ENCODE data around the gene DBT. TPM values are rescaled to one million over a fixed set of nuclear protein-coding genes. Genes with fewer than 3 reads are reported as not detected.
"Not testable (repeated sequence)": the region's sequence is repeated elsewhere in the genome, so short reads cannot be mapped to it uniquely, and the experiment has no call there.

The DBT gene
- total and polyA plus RNA-seq, 7 experiments from 2014 or later = 6.4 to 18.4 (median 9.6) TPM

- H3K27ac ChIP-seq (ENCODE audit: low read depth, low read length); DNase-seq; CTCF ChIA-PET; H3K4me3 Mint-ChIP-seq; H3K9me3 ChIP-seq (ENCODE audit: control insufficient read depth in 2 of 3, low read length in 3 of 3); H3K27me3 ChIP-seq (ENCODE audit: control insufficient read depth in 2 of 2, insufficient read depth in 2 of 2, low read length in 2 of 2); H3K4me1 Mint-ChIP-seq; H3K27me3 Mint-ChIP-seq; H3K4me3 ChIP-seq (ENCODE audit: low read length); ATAC-seq; H3K4me1 ChIP-seq (ENCODE audit: control insufficient read depth in 2 of 2, insufficient read depth in 2 of 2, low read length in 2 of 2); POLR2A ChIA-PET; intact Hi-C loops (cut with micrococcal nuclease); H3K27ac Mint-ChIP-seq: not testable (repeated sequence)
- Mint-ChIP-seq H3K9me3 (peaks cover 0 to 14% (median 2%) of the 10 kb centered on the region in 11 donors), H3K36me3 (peaks cover 35 to 73% (median 56%) of the 10 kb centered on the region in 5 donors)
- peaks cover 0 to 16% (median under 1%) of the 10 kb centered on the region in 3 experiments for H3K36me3 ChIP-seq (ENCODE audit: control insufficient read depth in 2 of 3, insufficient read depth in 3 of 3, low read length in 3 of 3)
Measured at GRCh38 chr1:100205103-100205502, 44.5 kb downstream of the DBT start.

- CTCF ChIA-PET; H3K27me3 Mint-ChIP-seq; H3K27me3 ChIP-seq (ENCODE audit: control insufficient read depth in 2 of 2, insufficient read depth in 2 of 2, low read length in 2 of 2); H3K4me3 ChIP-seq (ENCODE audit: low read length); H3K4me3 Mint-ChIP-seq; H3K4me1 Mint-ChIP-seq; H3K27ac ChIP-seq (ENCODE audit: low read depth, low read length); ATAC-seq; H3K9me3 ChIP-seq (ENCODE audit: control insufficient read depth in 2 of 3, low read length in 3 of 3); intact Hi-C loops (cut with micrococcal nuclease); H3K4me1 ChIP-seq (ENCODE audit: control insufficient read depth in 2 of 2, insufficient read depth in 2 of 2, low read length in 2 of 2); DNase-seq: not testable (repeated sequence)
- POLR2A ChIA-PET = interaction anchor here (0.7 kb wide), 1 partner anchor 108 kb away, joined by 4 read pairs; no protein-coding TSS in a partner anchor
- H3K36me3 ChIP-seq (ENCODE audit: control insufficient read depth in 2 of 3, insufficient read depth in 3 of 3, low read length in 3 of 3) = peaks cover 4 to 30% (median 8%) of the 10 kb centered on the region in 3 experiments
- Mint-ChIP-seq H3K27ac (peak overlapping the region in 2 of 9 donors; percentile 5 to 8), H3K36me3 (peaks cover 35 to 81% (median 65%) of the 10 kb centered on the region in 5 donors), H3K9me3 (peaks cover 0 to 14% (median 2%) of the 10 kb centered on the region in 11 donors)
Measured at GRCh38 chr1:100202703-100203102, 46.9 kb downstream of the DBT start.

- H3K4me1 Mint-ChIP-seq, CTCF ChIA-PET: not testable (repeated sequence)
Measured at GRCh38 chr1:100200060-100200459, 49.6 kb downstream of the DBT start.

GRCh38 chr1:100198596-100198995 lies 51.0 kb downstream of the DBT start:
- CTCF ChIA-PET = interaction anchor here (0.6 kb wide), 1 partner anchor 260 kb away, joined by 3 read pairs; no protein-coding TSS in a partner anchor
- no peak overlapping the region for H3K4me3 Mint-ChIP-seq
- Histone ChIP-seq H3K36me3 (ENCODE audit: control insufficient read depth in 2 of 3, insufficient read depth in 3 of 3, low read length in 3 of 3) (peaks cover 10 to 36% (median 15%) of the 10 kb centered on the region in 3 experiments), H3K27ac (ENCODE audit: low read depth, low read length) (no peak overlapping the region), H3K4me3 (ENCODE audit: low read length) (no peak overlapping the region), H3K4me1 (ENCODE audit: control insufficient read depth in 2 of 2, insufficient read depth in 2 of 2, low read length in 2 of 2) (no peaks in the 10 kb centered on the region), H3K9me3 (ENCODE audit: control insufficient read depth in 2 of 3, low read length in 3 of 3) (no peaks in the 10 kb centered on the region), H3K27me3 (ENCODE audit: control insufficient read depth in 2 of 2, insufficient read depth in 2 of 2, low read length in 2 of 2) (no peaks in the 10 kb centered on the region)
- intact Hi-C loops (cut with micrococcal nuclease) = no loop called here
- DNase-seq (no peak), ATAC-seq (no peak)
- H3K27ac Mint-ChIP-seq = peak overlapping the region in 1 of 9 donors; percentile 34
- no peaks in the 10 kb centered on the region for H3K9me3 Mint-ChIP-seq
- H3K27me3 Mint-ChIP-seq = no peaks in the 10 kb centered on the region
- peaks cover 22 to 58% (median 56%) of the 10 kb centered on the region in 5 donors for H3K36me3 Mint-ChIP-seq
- POLR2A ChIA-PET = no interaction called here
- peaks cover 0 to 9% (median 0%) of the 10 kb centered on the region in 7 donors for H3K4me1 Mint-ChIP-seq

More at GRCh38 chr1:100200060-100200459, 49.6 kb downstream of the DBT start:
- intact Hi-C loops (cut with micrococcal nuclease); H3K4me3 ChIP-seq (ENCODE audit: low read length); H3K27me3 Mint-ChIP-seq; H3K4me3 Mint-ChIP-seq; POLR2A ChIA-PET; H3K9me3 Mint-ChIP-seq; ATAC-seq; H3K9me3 ChIP-seq (ENCODE audit: control insufficient read depth in 2 of 3, low read length in 3 of 3); H3K27ac ChIP-seq (ENCODE audit: low read depth, low read length); H3K27ac Mint-ChIP-seq; H3K4me1 ChIP-seq (ENCODE audit: control insufficient read depth in 2 of 2, insufficient read depth in 2 of 2, low read length in 2 of 2); H3K27me3 ChIP-seq (ENCODE audit: control insufficient read depth in 2 of 2, insufficient read depth in 2 of 2, low read length in 2 of 2); DNase-seq: not testable (repeated sequence)
- peaks cover 33 to 73% (median 70%) of the 10 kb centered on the region in 5 donors for H3K36me3 Mint-ChIP-seq
- H3K36me3 ChIP-seq (ENCODE audit: control insufficient read depth in 2 of 3, insufficient read depth in 3 of 3, low read length in 3 of 3) = peaks cover 10 to 36% (median 15%) of the 10 kb centered on the region in 3 experiments

GRCh38 chr1:100188617-100189016 lies 61.0 kb downstream of the DBT start:
- no peaks in the 10 kb centered on the region for H3K9me3 ChIP-seq (ENCODE audit: control insufficient read depth in 2 of 3, low read length in 3 of 3)
- Mint-ChIP-seq H3K27me3 (no peaks in the 10 kb centered on the region), H3K9me3 (peaks cover 0 to 2% (median 0%) of the 10 kb centered on the region in 11 donors), H3K36me3 (peaks cover 4 to 30% (median 23%) of the 10 kb centered on the region in 5 donors), H3K4me1 (peaks cover 0 to 4% (median 0%) of the 10 kb centered on the region in 7 donors), H3K27ac (no peak overlapping the region), H3K4me3 (no peak overlapping the region)
- ChIA-PET CTCF (no interaction called here), POLR2A (no interaction called here)
- peaks cover 0 to 16% (median 0%) of the 10 kb centered on the region in 3 experiments for H3K36me3 ChIP-seq (ENCODE audit: control insufficient read depth in 2 of 3, insufficient read depth in 3 of 3, low read length in 3 of 3)
- no peak overlapping the region for H3K27ac ChIP-seq (ENCODE audit: low read depth, low read length)
- ATAC-seq (no peak), DNase-seq (no peak)
- H3K4me3 ChIP-seq (ENCODE audit: low read length) = no peak overlapping the region
- no peaks in the 10 kb centered on the region for H3K27me3 ChIP-seq (ENCODE audit: control insufficient read depth in 2 of 2, insufficient read depth in 2 of 2, low read length in 2 of 2)
- intact Hi-C loops (cut with micrococcal nuclease) = no loop called here
- H3K4me1 ChIP-seq (ENCODE audit: control insufficient read depth in 2 of 2, insufficient read depth in 2 of 2, low read length in 2 of 2) = no peaks in the 10 kb centered on the region

- ChIA-PET POLR2A (no interaction called here), CTCF (no interaction called here)
- intact Hi-C loops (cut with micrococcal nuclease) = no loop called here
- Histone ChIP-seq H3K36me3 (ENCODE audit: control insufficient read depth in 2 of 3, insufficient read depth in 3 of 3, low read length in 3 of 3) (peaks cover 0 to 16% (median 0%) of the 10 kb centered on the region in 3 experiments), H3K4me3 (ENCODE audit: low read length) (no peak overlapping the region), H3K27me3 (ENCODE audit: control insufficient read depth in 2 of 2, insufficient read depth in 2 of 2, low read length in 2 of 2) (no peaks in the 10 kb centered on the region), H3K27ac (ENCODE audit: low read depth, low read length) (no peak overlapping the region), H3K4me1 (ENCODE audit: control insufficient read depth in 2 of 2, insufficient read depth in 2 of 2, low read length in 2 of 2) (no peaks in the 10 kb centered on the region), H3K9me3 (ENCODE audit: control insufficient read depth in 2 of 3, low read length in 3 of 3) (no peaks in the 10 kb centered on the region)
- Mint-ChIP-seq H3K4me3 (no peak overlapping the region), H3K27ac (no peak overlapping the region), H3K4me1 (peaks cover 0 to 4% (median 0%) of the 10 kb centered on the region in 7 donors), H3K36me3 (peaks cover 4 to 28% (median 23%) of the 10 kb centered on the region in 5 donors), H3K27me3 (no peaks in the 10 kb centered on the region), H3K9me3 (peaks cover 0 to 2% (median 0%) of the 10 kb centered on the region in 11 donors)
- ATAC-seq (no peak), DNase-seq (no peak)
Measured at GRCh38 chr1:100187912-100188311, 61.7 kb downstream of the DBT start.

- Histone ChIP-seq H3K36me3 (ENCODE audit: control insufficient read depth in 2 of 3, insufficient read depth in 3 of 3, low read length in 3 of 3) (no peaks in the 10 kb centered on the region), H3K9me3 (ENCODE audit: control insufficient read depth in 2 of 3, low read length in 3 of 3) (no peaks in the 10 kb centered on the region), H3K27me3 (ENCODE audit: control insufficient read depth in 2 of 2, insufficient read depth in 2 of 2, low read length in 2 of 2) (no peaks in the 10 kb centered on the region), H3K4me1 (ENCODE audit: control insufficient read depth in 2 of 2, insufficient read depth in 2 of 2, low read length in 2 of 2) (no peaks in the 10 kb centered on the region), H3K4me3 (ENCODE audit: low read length) (no peak overlapping the region), H3K27ac (ENCODE audit: low read depth, low read length) (no peak overlapping the region)
- CTCF ChIA-PET = no interaction called here
- ATAC-seq (no peak), DNase-seq (no peak)
- Mint-ChIP-seq H3K27me3 (no peaks in the 10 kb centered on the region), H3K9me3 (peaks cover 0 to 14% (median 3%) of the 10 kb centered on the region in 11 donors), H3K36me3 (peaks cover 0 to 14% (median 9%) of the 10 kb centered on the region in 5 donors), H3K27ac (peak overlapping the region in 2 of 9 donors; percentile 26 to 36), H3K4me1 (peaks cover 0 to 4% (median 0%) of the 10 kb centered on the region in 7 donors), H3K4me3 (no peak overlapping the region)
- intact Hi-C loops (cut with micrococcal nuclease) = no loop called here
- POLR2A ChIA-PET = no interaction called here
Measured at GRCh38 chr1:100184536-100184935, 65.1 kb downstream of the DBT start.
